Stimulated activated CD4-positive, alpha-beta T cell treated with anti-CD3 and anti-CD28 coated beads, Interleukin-1b, Interleukin-23, amount 100 ng/mL, for 24 hours (primary cell): Measurements from ENCODE around the gene NUTM2E.
"Not testable (repeated sequence)": the region's sequence is repeated elsewhere in the genome, so short reads cannot be mapped to it uniquely, and the experiment has no call there.

Experiments
- DNase-seq, 4 experiments: peaks; one replicate each; pipeline ENCODE4 v3.0.0-alpha.2; 2020; ENCODE audit warnings: low read depth in 4 of 4, low spot score in 1 of 4

The NUTM2E gene

GRCh38 chr10:79826496-79827215 is at the start of gene NUTM2E:
Gene NUTM2E, plus strand, starts transcription at chr10:79826739. Its CDS starts 15,002 bp downstream, at chr10:79841741.
- DNase-seq: peak; percentile 26 to 47 (median 40)

- not testable (repeated sequence) for DNase-seq
These were observed 48.5 kb upstream of the NUTM2E start for GRCh38 chr10:79777997-79778396.

- peak; percentile 15 to 35 (median 30) for DNase-seq
These were observed 47.1 kb upstream of the NUTM2E start for GRCh38 chr10:79779310-79779938.

GRCh38 chr10:79779992-79780391 is 46.5 kb upstream of the NUTM2E start:
- not testable (repeated sequence) for DNase-seq

- not testable (repeated sequence) for DNase-seq
These were observed 45.0 kb upstream of the NUTM2E start for GRCh38 chr10:79781584-79781983.

GRCh38 chr10:79787455-79787952 is 39.0 kb upstream of the NUTM2E start:
- DNase-seq: not testable (repeated sequence)

- DNase-seq: not testable (repeated sequence)
These were observed 37.2 kb upstream of the NUTM2E start for GRCh38 chr10:79789351-79789750.

GRCh38 chr10:79791906-79792517 is 34.5 kb upstream of the NUTM2E start:
- DNase-seq: not testable (repeated sequence)

- DNase-seq: not testable (repeated sequence)
These were observed 27.2 kb upstream of the NUTM2E start for GRCh38 chr10:79799337-79799736.

- DNase-seq: not testable (repeated sequence)
These were observed 20.7 kb upstream of the NUTM2E start for GRCh38 chr10:79805857-79806256.

- DNase-seq: not testable (repeated sequence)
These were observed 14.6 kb upstream of the NUTM2E start for GRCh38 chr10:79811895-79812294.

GRCh38 chr10:79816290-79816689 is 10.2 kb upstream of the NUTM2E start:
- not testable (repeated sequence) for DNase-seq

- not testable (repeated sequence) for DNase-seq
These were observed 3.2 kb upstream of the NUTM2E start for GRCh38 chr10:79823387-79823786.

- DNase-seq: not testable (repeated sequence)
These were observed 940 bp upstream of the NUTM2E start for GRCh38 chr10:79825587-79826011.

- DNase-seq: peak in 1 of 4 experiments; percentile 2
These were observed 426 bp upstream of the NUTM2E start for GRCh38 chr10:79826131-79826495.

- DNase-seq: not testable (repeated sequence)
These were observed 7.3 kb downstream of the NUTM2E start for GRCh38 chr10:79833833-79834232.

- not testable (repeated sequence) for DNase-seq
These were observed 9.4 kb downstream of the NUTM2E start for GRCh38 chr10:79835891-79836290.

GRCh38 chr10:79836891-79837290 is 10.4 kb downstream of the NUTM2E start:
- DNase-seq: not testable (repeated sequence)

- not testable (repeated sequence) for DNase-seq
These were observed 11.9 kb downstream of the NUTM2E start for GRCh38 chr10:79838441-79838840.

- DNase-seq: not testable (repeated sequence)
These were observed 26.8 kb downstream of the NUTM2E start for GRCh38 chr10:79853191-79853854.

GRCh38 chr10:79862269-79862668 is 35.7 kb downstream of the NUTM2E start:
- not testable (repeated sequence) for DNase-seq
